Measurements from ENCODE around the gene EXD1.
"Not testable (repeated sequence)": the region's sequence is repeated elsewhere in the genome, so short reads cannot be mapped to it uniquely, and the experiment has no call there.

EXD1 gene

GRCh38 chr15:41230345-41230649 is 260 bp downstream of the EXD1 start:
- DNase-seq = no peak

GRCh38 chr15:41219381-41219780 is 11.2 kb downstream of the EXD1 start:
- DNase-seq = no peak

- DNase-seq = no peak
These were observed 11.7 kb downstream of the EXD1 start for GRCh38 chr15:41218851-41219250.

- no peak for DNase-seq
These were observed 14.8 kb downstream of the EXD1 start for GRCh38 chr15:41215708-41216107.

GRCh38 chr15:41207687-41208448 is 22.7 kb downstream of the EXD1 start:
- DNase-seq = no peak

- no peak for DNase-seq
These were observed 25.2 kb downstream of the EXD1 start for GRCh38 chr15:41205315-41205714.

GRCh38 chr15:41203395-41203794 is 27.2 kb downstream of the EXD1 start:
- DNase-seq = no peak

- no peak for DNase-seq
These were observed 31.1 kb downstream of the EXD1 start for GRCh38 chr15:41199470-41199869.

- DNase-seq = no peak
These were observed 36.1 kb downstream of the EXD1 start for GRCh38 chr15:41194444-41194843.

- DNase-seq = no peak
These were observed 47.0 kb downstream of the EXD1 start for GRCh38 chr15:41183581-41183980.

- DNase-seq = no peak
These were observed 48.3 kb downstream of the EXD1 start for GRCh38 chr15:41182266-41182665.

GRCh38 chr15:41180206-41180789 is 50.3 kb downstream of the EXD1 start:
- no peak for DNase-seq

GRCh38 chr15:41169781-41170180 is 60.8 kb downstream of the EXD1 start:
- DNase-seq = no peak

- no peak for DNase-seq
These were observed 61.5 kb downstream of the EXD1 start for GRCh38 chr15:41169086-41169485.

- no peak for DNase-seq
These were observed 68.8 kb downstream of the EXD1 start for GRCh38 chr15:41161736-41162135.

GRCh38 chr15:41161336-41161735 is 69.2 kb downstream of the EXD1 start:
- no peak for DNase-seq

- DNase-seq = no peak
These were observed 69.8 kb downstream of the EXD1 start for GRCh38 chr15:41160639-41161315.

- no peak for DNase-seq
These were observed 76.1 kb downstream of the EXD1 start for GRCh38 chr15:41154412-41154811.

- no peak for DNase-seq
These were observed 76.8 kb downstream of the EXD1 start for GRCh38 chr15:41153733-41154132.

GRCh38 chr15:41151451-41152005 is 79.0 kb downstream of the EXD1 start:
- no peak for DNase-seq

- DNase-seq = no peak
These were observed 80.3 kb downstream of the EXD1 start for GRCh38 chr15:41150279-41150678.

- DNase-seq = no peak
These were observed 82.5 kb downstream of the EXD1 start for GRCh38 chr15:41148065-41148464.

GRCh38 chr15:41139619-41140018 is 90.9 kb downstream of the EXD1 start:
- no peak for DNase-seq

GRCh38 chr15:41139112-41139511 is 91.4 kb downstream of the EXD1 start:
- DNase-seq = not testable (repeated sequence)
